Limb (tissue), 2 donors: ENCODE results near the gene FOXP1.

Experiments
- DNase-seq, 2 donors: peaks; one replicate each; pipeline ENCODE4 v3.0.0-alpha.2; 2016; ENCODE audit errors: extremely low spot score in 2 of 2

Gene FOXP1

DNA sequence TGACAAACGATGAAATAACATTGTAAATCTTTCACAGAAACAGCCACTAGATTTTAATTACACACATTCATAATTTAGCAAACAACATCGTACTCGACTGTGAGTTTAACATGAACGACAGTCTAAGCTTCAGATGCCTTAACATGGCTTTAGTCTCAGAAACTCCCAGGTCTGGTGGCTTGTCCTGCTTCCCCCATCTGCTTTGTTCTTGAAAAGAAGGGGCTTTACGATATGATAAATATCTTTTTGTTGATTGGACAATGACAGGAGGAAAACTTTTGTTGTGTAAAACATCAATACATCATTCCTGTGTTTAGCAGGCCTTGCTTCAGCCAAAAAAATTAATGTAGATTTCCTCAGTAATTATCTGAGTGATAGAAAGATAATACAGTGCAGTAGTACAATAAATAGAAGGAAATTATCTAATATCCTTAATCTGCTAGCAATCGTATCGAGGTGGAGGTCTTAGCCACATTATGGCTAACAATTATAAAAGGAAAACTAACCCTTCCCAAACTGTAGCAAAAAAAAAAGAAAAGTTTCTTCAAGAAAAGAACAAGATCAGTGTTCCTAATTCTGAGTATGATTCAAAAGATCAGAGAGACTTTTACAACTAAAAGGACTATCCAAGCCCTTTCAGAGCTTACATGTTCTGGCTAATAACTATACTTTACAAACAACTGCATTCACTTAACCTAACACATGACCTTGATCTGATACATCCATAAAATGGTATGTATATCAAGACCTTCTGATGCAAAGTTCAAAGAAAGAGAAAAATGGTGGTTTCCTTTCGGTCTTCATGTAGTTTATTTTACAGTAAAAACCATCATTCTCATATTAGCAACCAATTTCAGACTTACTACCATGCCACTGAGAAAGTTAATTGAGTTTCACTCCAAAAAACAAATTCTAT lies 535.7 kb downstream of the FOXP1 start:
- no peak for DNase-seq

GRCh38 chr3:71046791-71047190 lies 536.7 kb downstream of the FOXP1 start:
- DNase-seq = no peak

DNA sequence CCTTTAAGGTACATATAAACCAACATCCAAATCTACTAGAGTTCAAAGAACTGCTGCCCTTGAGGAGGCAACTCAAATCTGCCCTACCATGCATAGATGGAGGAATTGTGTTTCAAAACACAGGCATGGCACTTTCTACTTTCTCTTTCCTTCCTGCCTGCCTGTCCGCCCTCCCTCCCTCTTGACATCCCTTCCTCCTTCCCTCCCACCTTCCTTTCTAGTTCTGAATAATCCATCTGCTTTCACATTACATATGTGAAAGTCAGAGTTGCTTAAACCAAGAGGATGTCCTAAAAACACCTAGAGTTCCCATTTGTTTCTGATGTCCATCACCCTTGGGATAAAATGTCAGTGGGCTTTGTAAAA lies 537.6 kb downstream of the FOXP1 start:
- DNase-seq = no peak

DNA sequence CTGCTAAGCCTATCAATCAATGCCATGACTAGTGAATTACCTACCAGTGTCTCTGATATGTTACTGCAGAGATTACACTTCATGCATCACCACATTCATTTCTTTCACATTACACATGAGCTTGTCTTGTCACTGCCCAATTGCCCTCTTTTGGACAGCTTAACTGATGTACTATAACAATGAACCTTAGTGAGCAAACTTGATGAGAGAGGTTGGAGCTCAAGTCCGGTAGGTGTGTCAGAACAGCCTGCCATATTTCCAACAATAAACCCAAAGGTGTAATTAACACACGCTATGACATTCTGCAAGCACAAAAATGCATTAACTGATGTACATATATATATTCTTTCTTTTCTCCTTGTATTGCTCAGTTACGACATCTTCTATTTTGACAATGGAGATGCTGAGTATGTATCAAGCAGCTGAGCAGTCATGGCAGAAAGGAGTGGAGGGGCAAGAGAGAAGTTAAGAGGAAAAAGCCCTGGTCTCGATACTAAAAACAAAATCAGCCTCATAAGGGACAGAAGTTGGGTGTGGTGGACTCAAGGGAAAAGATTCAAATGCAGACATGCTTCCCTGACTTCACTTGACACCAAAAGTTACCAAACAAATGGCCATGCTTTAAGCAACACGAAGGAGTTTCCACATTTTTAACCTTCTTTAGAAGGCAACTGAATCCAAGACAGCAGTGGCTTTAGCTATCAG lies 538.2 kb downstream of the FOXP1 start:
- no peak for DNase-seq

GRCh38 chr3:71042759-71043158 lies 540.8 kb downstream of the FOXP1 start:
- DNase-seq = no peak

DNA sequence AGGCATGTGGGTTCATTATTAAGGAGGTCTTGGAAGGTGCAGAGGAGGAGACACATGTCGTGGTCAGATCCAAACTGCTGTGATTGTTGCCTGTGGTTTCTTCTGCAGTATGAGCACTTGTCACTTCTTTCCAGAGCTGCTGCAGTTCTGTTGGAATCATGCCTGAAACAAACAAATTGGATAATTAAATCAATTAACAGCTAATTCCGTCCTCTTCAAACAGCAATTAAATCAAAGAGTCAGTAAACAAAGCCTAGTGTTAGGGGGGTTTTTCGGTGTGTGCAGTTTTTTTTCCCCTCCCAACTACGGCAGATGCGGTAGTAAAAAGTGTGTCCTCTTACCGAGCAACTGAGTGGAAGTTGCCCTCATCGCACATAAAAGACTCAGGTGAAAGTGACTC lies 542.2 kb downstream of the FOXP1 start:
- no peak for DNase-seq

GRCh38 chr3:71039332-71039731 lies 544.2 kb downstream of the FOXP1 start:
- no peak for DNase-seq

DNA sequence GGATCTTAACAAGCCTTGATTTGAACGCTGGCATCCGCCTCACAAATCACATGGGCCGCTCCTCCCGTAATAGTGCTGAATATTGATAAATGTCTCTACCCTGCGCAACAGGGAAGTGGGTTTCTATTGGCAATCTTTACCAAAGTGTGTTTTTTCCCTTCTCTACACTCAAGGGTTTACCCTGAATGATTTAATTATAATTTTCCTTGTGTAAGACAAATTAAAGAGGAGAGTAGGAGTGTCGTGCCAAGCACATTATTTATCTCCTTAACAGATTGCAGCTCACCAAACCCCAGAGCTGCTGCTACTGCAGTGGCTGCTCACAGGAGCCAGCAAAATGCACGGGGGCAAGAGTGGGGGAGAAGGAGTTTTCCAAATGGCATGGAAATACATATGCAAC lies 545.8 kb downstream of the FOXP1 start:
- DNase-seq = no peak

GRCh38 chr3:71035886-71036285 lies 547.6 kb downstream of the FOXP1 start:
- no peak for DNase-seq

DNA sequence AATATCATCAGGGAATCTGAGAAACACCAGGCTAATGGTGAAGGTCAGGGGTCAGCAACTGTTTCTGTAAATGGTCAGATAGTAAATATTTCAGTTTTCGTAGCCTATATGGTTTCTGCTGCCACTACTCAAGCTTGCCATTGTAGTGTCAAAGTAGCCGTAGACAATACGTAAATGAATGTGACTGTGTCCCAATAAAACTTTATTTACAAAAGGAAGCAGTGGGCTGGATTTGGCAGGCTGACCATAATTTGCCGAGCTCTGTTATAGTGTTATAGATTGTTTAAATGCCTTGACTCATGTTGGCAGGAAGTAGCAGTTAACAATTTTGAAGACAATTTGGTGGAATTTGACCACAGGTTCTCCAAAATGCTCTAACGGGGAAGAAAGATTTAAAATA lies 548.2 kb downstream of the FOXP1 start:
- no peak for DNase-seq

DNA sequence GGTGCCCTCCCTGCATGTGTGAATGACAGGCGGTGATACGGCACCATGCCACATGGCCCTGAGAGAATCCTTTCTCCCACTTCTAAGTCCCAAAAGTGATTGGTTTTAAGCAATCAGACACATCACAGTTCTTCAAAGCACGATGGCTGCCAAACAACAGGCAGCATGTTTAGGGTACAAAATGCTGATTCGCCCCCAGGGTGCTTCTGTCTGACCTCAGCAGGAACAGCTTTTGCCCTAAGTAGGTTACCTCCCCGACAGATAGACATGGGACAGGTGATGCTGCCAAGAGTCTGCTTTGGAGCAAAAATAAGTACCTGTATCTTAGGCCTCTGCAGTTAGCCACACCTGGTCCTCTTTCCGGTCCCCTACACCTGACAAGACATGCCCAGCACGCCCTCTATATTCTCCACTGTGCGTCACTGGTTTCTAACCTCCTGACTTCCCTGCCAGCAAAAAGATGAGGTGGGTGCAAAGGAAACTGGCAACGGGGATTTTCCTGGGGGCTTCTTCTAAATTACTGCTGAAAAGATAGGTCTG lies 549.8 kb downstream of the FOXP1 start:
- DNase-seq = no peak

DNA sequence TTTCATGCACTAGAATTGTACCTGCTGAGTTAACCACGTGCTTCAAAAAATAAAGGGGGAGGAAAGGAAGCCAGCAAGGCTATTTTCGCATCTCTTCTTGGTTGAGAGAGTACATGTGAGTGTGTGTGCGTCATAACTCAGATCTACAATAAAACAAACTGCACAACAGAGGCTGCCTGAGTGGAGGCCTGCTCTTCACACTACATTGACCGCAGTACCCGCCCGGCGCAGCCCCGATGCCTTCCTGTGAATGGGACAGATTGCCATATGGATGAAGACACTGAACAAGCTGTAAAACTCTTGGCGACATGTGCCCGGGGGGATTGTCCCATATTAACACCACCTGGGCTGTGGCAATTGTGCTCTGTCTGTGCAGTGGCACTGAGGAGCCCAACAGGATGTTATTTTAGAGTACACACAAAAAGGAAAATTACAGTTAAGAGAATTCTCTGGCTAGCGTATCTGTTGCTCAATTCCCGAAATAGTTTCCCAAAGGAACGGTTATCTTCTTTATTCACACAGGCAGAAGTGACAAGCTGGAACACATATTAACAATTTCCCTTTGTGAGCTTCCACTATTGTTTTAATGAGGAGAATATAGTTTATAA lies 551.5 kb downstream of the FOXP1 start:
- peak in 1 of 2 donors; percentile 51 for DNase-seq

DNA sequence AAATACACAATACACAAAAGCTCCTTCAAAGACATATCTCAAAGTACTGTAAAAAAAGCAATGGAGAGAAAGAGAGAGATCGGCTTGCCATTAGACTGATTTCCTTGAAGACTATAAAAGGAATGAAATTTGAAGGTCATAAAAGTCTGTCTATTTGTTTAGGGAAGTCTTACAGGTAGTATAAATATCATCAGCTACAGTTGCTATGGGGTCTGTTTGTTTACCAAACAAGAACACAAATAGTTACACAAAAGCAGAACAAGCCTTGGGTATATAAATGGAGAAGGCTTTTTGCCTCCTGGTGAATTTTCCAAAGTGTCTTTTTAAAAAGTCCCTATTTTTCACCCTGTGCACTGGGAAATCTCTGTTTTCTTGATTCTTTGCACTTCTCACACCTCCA lies 552.3 kb downstream of the FOXP1 start:
- DNase-seq = no peak

DNA sequence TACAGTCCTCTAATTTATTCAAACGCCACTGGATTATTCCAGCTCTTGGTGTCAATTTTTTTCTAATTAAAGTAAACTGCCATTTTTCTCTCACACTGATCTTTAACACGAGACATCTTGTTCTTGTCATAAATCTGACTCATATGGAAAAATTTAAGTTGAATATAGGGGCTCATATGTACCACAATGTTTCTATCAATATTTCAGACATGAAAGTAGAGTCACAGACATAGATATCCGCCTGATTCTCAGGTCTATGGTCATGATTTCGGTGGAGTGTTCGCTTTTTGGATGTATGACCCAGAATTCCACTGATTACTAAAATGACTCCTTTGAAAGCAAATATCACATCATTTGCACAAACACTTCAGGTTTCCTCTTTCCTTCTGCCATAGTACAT lies 552.8 kb downstream of the FOXP1 start:
- DNase-seq = no peak

- DNase-seq = no peak
These were observed 553.8 kb downstream of the FOXP1 start for GRCh38 chr3:71029770-71030169.

GRCh38 chr3:71028802-71029201 lies 554.7 kb downstream of the FOXP1 start:
- DNase-seq = no peak

GRCh38 chr3:71028184-71028583 lies 555.3 kb downstream of the FOXP1 start:
- no peak for DNase-seq

GRCh38 chr3:71026634-71027578 lies 556.6 kb downstream of the FOXP1 start:
- DNase-seq = no peak

GRCh38 chr3:71025516-71025915 lies 558.0 kb downstream of the FOXP1 start:
- DNase-seq = no peak

GRCh38 chr3:71025010-71025409 lies 558.5 kb downstream of the FOXP1 start:
- no peak for DNase-seq
